Endothelial cell of umbilical vein (primary cell): ENCODE results near the gene TBC1D16. TPM values are rescaled to one million over a fixed set of nuclear protein-coding genes. Genes with fewer than 3 reads are reported as not detected.

Source experiments
- BruUV-seq: library from RNA; stranded (reverse); fragments of 400-500 nt; replicated peaks from 2 replicates; lab custom pipeline; 2021; lab: Mats Ljungman, UMichigan
- CTCF ChIA-PET: fragments of 300-600, 350-600 bp; sonication (Branson Sonifier 250); formaldehyde crosslinking; loops from one replicate; lab custom pipeline; 2021; ENCODE audit warnings: antibody characterized with exemption, inconsistent platforms; lab: Charles Lee
- POLR2A ChIA-PET: fragments of 300-600, 350-600 bp; sonication (Branson Sonifier 250); formaldehyde crosslinking; loops from one replicate; lab custom pipeline; 2021; ENCODE audit warnings: antibody characterized with exemption, inconsistent platforms; lab: Charles Lee
- DNase-seq: peaks from one replicate; pipeline ENCODE4 v3.0.0-alpha.2; 2011; ENCODE audit warnings: low read depth, low spot score
- FAIRE-seq: peaks from 2 replicates; lab custom pipeline; 2011; peaks lifted over from hg19 to GRCh38; lab: Jason Lieb, UNC
- H2AFZ ChIP-seq: 2 replicates; pipeline ENCODE4 v1.6.0; 2012; ENCODE audit warnings: low read depth, low read length, control low read depth, inconsistent platforms
- H3K27ac ChIP-seq: 2 replicates; pipeline ENCODE4 v1.5.1; 2011; ENCODE audit warnings: low read depth, mild to moderate bottlenecking, control low read depth, low read length, moderate library complexity; ENCODE audit not compliant: insufficient read depth
- H3K27me3 ChIP-seq, 2 experiments: 2 replicates each; pipeline versions ENCODE4 v1.6.0 to v1.6.1; 2011; ENCODE audit warnings: low read length in 2 of 2, mixed read lengths in 1 of 2; ENCODE audit not compliant: control insufficient read depth in 2 of 2, insufficient read depth in 2 of 2
- H3K36me3 ChIP-seq, 2 experiments: 2 replicates in 1 of 2; 3 replicates in 1 of 2; pipeline ENCODE4 v1.5.1; 2011; ENCODE audit warnings: low read length in 2 of 2, mild to moderate bottlenecking in 1 of 2, moderate library complexity in 1 of 2; ENCODE audit not compliant: control insufficient read depth in 2 of 2, insufficient read depth in 2 of 2; ENCODE audit errors: extremely low read depth in 1 of 2
- H3K4me1 ChIP-seq: 3 replicates; pipeline ENCODE4 v1.5.1; 2011; ENCODE audit warnings: mild to moderate bottlenecking, low read length; ENCODE audit not compliant: control insufficient read depth, insufficient read depth; ENCODE audit errors: extremely low read depth
- H3K4me2 ChIP-seq: 2 replicates; pipeline ENCODE4 v1.6.1; 2011; ENCODE audit warnings: low read length, control low read depth, mixed read lengths; ENCODE audit not compliant: insufficient read depth
- H3K4me3 ChIP-seq, 3 experiments: fragments of 200-600 bp in 1 of 3; sonication (generic), shearing (Covaris generic) in 1 of 3; replicated peaks in 1 of 3; 2 replicates each; pipeline ENCODE4 v1.5.1; 2011 to 2016; ENCODE audit warnings: control low read depth in 3 of 3, low read length in 3 of 3, mild to moderate bottlenecking in 2 of 3, inconsistent platforms in 1 of 3, low read depth in 1 of 3, moderate library complexity in 1 of 3; ENCODE audit not compliant: insufficient read depth in 1 of 3
- H3K79me2 ChIP-seq: 2 replicates; pipeline ENCODE4 v1.6.0; 2012; ENCODE audit warnings: low read length, inconsistent platforms; ENCODE audit not compliant: control insufficient read depth, insufficient read depth
- H3K9ac ChIP-seq: replicated peaks from 2 replicates; pipeline ENCODE3; 2011; ENCODE audit warnings: low read length, control low read depth; ENCODE audit not compliant: insufficient read depth; ENCODE audit errors: extremely low read depth
- H3K9me1 ChIP-seq: replicated peaks from 3 replicates; pipeline ENCODE4 v1.6.0; 2011; ENCODE audit warnings: mild to moderate bottlenecking, low read length; ENCODE audit not compliant: control insufficient read depth, insufficient read depth; ENCODE audit errors: extremely low read depth
- H3K9me3 ChIP-seq: replicated peaks from 2 replicates; pipeline ENCODE4 v1.5.1; 2012; ENCODE audit warnings: low read length, inconsistent platforms; ENCODE audit not compliant: control insufficient read depth, insufficient read depth
- H4K20me1 ChIP-seq: replicated peaks from 2 replicates; pipeline ENCODE3; 2011; ENCODE audit warnings: mild to moderate bottlenecking, low read length; ENCODE audit not compliant: control insufficient read depth, insufficient read depth; ENCODE audit errors: extremely low read depth
- EZH2 ChIP-seq: IDR thresholded peaks from 2 replicates; pipeline ENCODE4 v1.6.1; 2012; ENCODE audit warnings: borderline replicate concordance, low read depth, mild to moderate bottlenecking, moderate library complexity, low read length, inconsistent platforms; ENCODE audit not compliant: severe bottlenecking
- FOS ChIP-seq: IDR thresholded peaks from 2 replicates; pipeline ENCODE4 v1.6.1; 2011; ENCODE audit warnings: mild to moderate bottlenecking, low read length, moderate library complexity, borderline replicate concordance; ENCODE audit not compliant: insufficient read depth
- GATA2 ChIP-seq: IDR thresholded peaks from 2 replicates; pipeline ENCODE4 v1.7.0; 2011; ENCODE audit warnings: low read depth, mild to moderate bottlenecking, moderate library complexity, mixed read lengths, low read length; ENCODE audit not compliant: insufficient read length, insufficient read depth
- JUN ChIP-seq: IDR thresholded peaks from 2 replicates; pipeline ENCODE4 v1.6.1; 2011; ENCODE audit warnings: borderline replicate concordance, low read depth; ENCODE audit not compliant: insufficient read length, insufficient read depth
- MAX ChIP-seq: IDR thresholded peaks from 2 replicates; pipeline ENCODE4 v1.6.1; 2011; ENCODE audit not compliant: insufficient read depth, insufficient read length
- MYC ChIP-seq: IDR thresholded peaks from one replicate; pipeline ENCODE4 v1.6.1; 2011; ENCODE audit warnings: mild to moderate bottlenecking, low read depth, low read length
- POLR2A ChIP-seq: IDR thresholded peaks from 2 replicates; pipeline ENCODE4 v1.6.1; 2012; ENCODE audit warnings: low read depth, mild to moderate bottlenecking, control low read depth, low read length
- POLR2AphosphoS5 ChIP-seq: IDR thresholded peaks from 2 replicates; pipeline ENCODE4 v1.6.1; 2012; ENCODE audit warnings: low read depth, mild to moderate bottlenecking, control low read depth, low read length, moderate library complexity; ENCODE audit not compliant: insufficient read depth
- dilution Hi-C: fragments of 300-500 bp; cut with MboI; formaldehyde crosslinking; loops from one replicate; pipeline ENCODE4 v1.15.0; 2019; ENCODE audit warnings: low sequenced_read_pairs; ENCODE audit not compliant: extremely low pct_ligation_motif_present
- intact Hi-C: fragments of 100-400 bp; cut with micrococcal nuclease; formaldehyde crosslinking; loops from one replicate; pipeline ENCODE4 v1.10.0; 2022
- polyA plus RNA-seq, 4 experiments: library from polyadenylated mRNA; depleted of rRNA in 3 of 4; stranded (reverse) in 3 of 4; unstranded in 1 of 4; fragments of >200 nt; gene quantifications; 2 replicates each; pipeline versions ENCODE4 v1.2.1 to v1.2.3, GENCODE V29; 2011 to 2012; ENCODE audit warnings: missing spikeins in 1 of 4
- total RNA-seq: library from RNA; stranded (reverse); gene quantifications from 2 replicates; pipeline ENCODE4 v1.2.3, GENCODE V29; 2021
- TF ChIP-seq, protein P1 (sequence below), 2 donors: IDR thresholded peaks; 1 replicate in 1 of 2; 2 replicates in 1 of 2; pipeline ENCODE4 v1.5.1; 2011; ENCODE audit warnings: low read length in 2 of 2, mild to moderate bottlenecking in 2 of 2, moderate library complexity in 2 of 2, control low read depth in 1 of 2, inconsistent platforms in 1 of 2, low read depth in 1 of 2; ENCODE audit not compliant: insufficient read depth in 1 of 2; ENCODE audit errors: extremely low read depth in 1 of 2

Gene TBC1D16
- total and polyA plus RNA-seq, 2 donors (not counting 3 experiments of a cell fraction or from before 2014, with no cell fraction given): 12.9 to 48.6 TPM

- DNase-seq (no peak), FAIRE-seq (no peak)
- CTCF ChIA-PET: no interaction called here
- POLR2A ChIA-PET: no interaction called here
- no peaks in the 10 kb centered on the region for H3K27me3 ChIP-seq
- H2AFZ ChIP-seq: no peak overlapping the region
- no peak overlapping the region for H3K4me2 ChIP-seq
- H3K9me1 ChIP-seq: no peaks in the 10 kb centered on the region
- H3K79me2 ChIP-seq: no peaks in the 10 kb centered on the region
- H3K4me1 ChIP-seq: no peaks in the 10 kb centered on the region
- no TSS peak for BruUV-seq
- H3K4me3 ChIP-seq: no peak overlapping the region
- no peak overlapping the region for H3K27ac ChIP-seq
- intact Hi-C loops (no loop called here), dilution Hi-C loops (no loop called here)
- H4K20me1 ChIP-seq: no peaks in the 10 kb centered on the region
- no peaks in the 10 kb centered on the region for H3K9me3 ChIP-seq
- H3K9ac ChIP-seq: no peak overlapping the region
- TF ChIP-seq POLR2A: no peak
- TF ChIP-seq, protein P1, sequence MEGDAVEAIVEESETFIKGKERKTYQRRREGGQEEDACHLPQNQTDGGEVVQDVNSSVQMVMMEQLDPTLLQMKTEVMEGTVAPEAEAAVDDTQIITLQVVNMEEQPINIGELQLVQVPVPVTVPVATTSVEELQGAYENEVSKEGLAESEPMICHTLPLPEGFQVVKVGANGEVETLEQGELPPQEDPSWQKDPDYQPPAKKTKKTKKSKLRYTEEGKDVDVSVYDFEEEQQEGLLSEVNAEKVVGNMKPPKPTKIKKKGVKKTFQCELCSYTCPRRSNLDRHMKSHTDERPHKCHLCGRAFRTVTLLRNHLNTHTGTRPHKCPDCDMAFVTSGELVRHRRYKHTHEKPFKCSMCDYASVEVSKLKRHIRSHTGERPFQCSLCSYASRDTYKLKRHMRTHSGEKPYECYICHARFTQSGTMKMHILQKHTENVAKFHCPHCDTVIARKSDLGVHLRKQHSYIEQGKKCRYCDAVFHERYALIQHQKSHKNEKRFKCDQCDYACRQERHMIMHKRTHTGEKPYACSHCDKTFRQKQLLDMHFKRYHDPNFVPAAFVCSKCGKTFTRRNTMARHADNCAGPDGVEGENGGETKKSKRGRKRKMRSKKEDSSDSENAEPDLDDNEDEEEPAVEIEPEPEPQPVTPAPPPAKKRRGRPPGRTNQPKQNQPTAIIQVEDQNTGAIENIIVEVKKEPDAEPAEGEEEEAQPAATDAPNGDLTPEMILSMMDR (IDR thresholded peaks at IDR 0.05; ENCODE audit: extremely low read depth in 1 of 2, insufficient read depth in 1 of 2, low read depth in 1 of 2, low read length in 2 of 2): no peak
- no peak for TF ChIP-seq EZH2
- TF ChIP-seq JUN: no peak
- TF ChIP-seq MYC: no peak
- TF ChIP-seq FOS: no peak
- TF ChIP-seq MAX: no peak
- no peak for TF ChIP-seq GATA2
- no peak for TF ChIP-seq POLR2AphosphoS5
- H3K36me3 ChIP-seq: no peaks in the 10 kb centered on the region
Observed at GRCh38 chr17:79904865-79905264, 130.8 kb downstream of the TBC1D16 start.
